Brain microvascular endothelial cell (primary cell): ENCODE measurements around the gene CYP27C1.
"Not testable (repeated sequence)": the region's sequence is repeated elsewhere in the genome, so short reads cannot be mapped to it uniquely, and the experiment has no call there.

Source experiments
- DNase-seq: peaks from one replicate; pipeline ENCODE4 v3.0.0-alpha.2; 2020
- H3K27ac ChIP-seq: fragments of 250-450 bp; sonication (Bioruptor Pico); 2 replicates; pipeline ENCODE4 v1.5.1; 2020; ENCODE audit warnings: mild to moderate bottlenecking, moderate library complexity
- H3K27me3 ChIP-seq: fragments of 250-450 bp; sonication (Bioruptor Pico); replicated peaks from 2 replicates; pipeline ENCODE4 v1.5.1; 2020; ENCODE audit warnings: mild to moderate bottlenecking
- H3K36me3 ChIP-seq: fragments of 250-450 bp; sonication (Bioruptor Pico); replicated peaks from 2 replicates; pipeline ENCODE4 v1.5.1; 2020; ENCODE audit warnings: mild to moderate bottlenecking
- H3K4me3 ChIP-seq: 2 replicates; pipeline ENCODE4 v1.5.1; 2011; ENCODE audit warnings: low read depth, mild to moderate bottlenecking, control low read depth, low read length, moderate library complexity
- in situ Hi-C: cut with HindIII; loops from 2 replicates; pipeline ENCODE4 v1.10.0; 2017; ENCODE audit warnings: low sequenced_read_pairs, low pct_ligation_motif_present
- TF ChIP-seq, protein P1 (sequence below): IDR thresholded peaks from 2 replicates; pipeline ENCODE4 v1.5.1; 2011; ENCODE audit warnings: low read depth, mild to moderate bottlenecking, moderate library complexity, low read length, control low read depth, inconsistent platforms; ENCODE audit errors: missing control alignments

CYP27C1 gene

GRCh38 chr2:127217470-127218325, 2.4 kb downstream of the CYP27C1 start:
- in situ Hi-C loops, result no loop called here
- no peaks in the 10 kb centered on the region for H3K27me3 ChIP-seq
- H3K4me3 ChIP-seq, result peak overlapping the region; percentile 3
- no peak for DNase-seq
- no peaks in the 10 kb centered on the region for H3K36me3 ChIP-seq
- no peak overlapping the region for H3K27ac ChIP-seq
- TF ChIP-seq, protein P1, sequence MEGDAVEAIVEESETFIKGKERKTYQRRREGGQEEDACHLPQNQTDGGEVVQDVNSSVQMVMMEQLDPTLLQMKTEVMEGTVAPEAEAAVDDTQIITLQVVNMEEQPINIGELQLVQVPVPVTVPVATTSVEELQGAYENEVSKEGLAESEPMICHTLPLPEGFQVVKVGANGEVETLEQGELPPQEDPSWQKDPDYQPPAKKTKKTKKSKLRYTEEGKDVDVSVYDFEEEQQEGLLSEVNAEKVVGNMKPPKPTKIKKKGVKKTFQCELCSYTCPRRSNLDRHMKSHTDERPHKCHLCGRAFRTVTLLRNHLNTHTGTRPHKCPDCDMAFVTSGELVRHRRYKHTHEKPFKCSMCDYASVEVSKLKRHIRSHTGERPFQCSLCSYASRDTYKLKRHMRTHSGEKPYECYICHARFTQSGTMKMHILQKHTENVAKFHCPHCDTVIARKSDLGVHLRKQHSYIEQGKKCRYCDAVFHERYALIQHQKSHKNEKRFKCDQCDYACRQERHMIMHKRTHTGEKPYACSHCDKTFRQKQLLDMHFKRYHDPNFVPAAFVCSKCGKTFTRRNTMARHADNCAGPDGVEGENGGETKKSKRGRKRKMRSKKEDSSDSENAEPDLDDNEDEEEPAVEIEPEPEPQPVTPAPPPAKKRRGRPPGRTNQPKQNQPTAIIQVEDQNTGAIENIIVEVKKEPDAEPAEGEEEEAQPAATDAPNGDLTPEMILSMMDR, result no peak

DNA sequence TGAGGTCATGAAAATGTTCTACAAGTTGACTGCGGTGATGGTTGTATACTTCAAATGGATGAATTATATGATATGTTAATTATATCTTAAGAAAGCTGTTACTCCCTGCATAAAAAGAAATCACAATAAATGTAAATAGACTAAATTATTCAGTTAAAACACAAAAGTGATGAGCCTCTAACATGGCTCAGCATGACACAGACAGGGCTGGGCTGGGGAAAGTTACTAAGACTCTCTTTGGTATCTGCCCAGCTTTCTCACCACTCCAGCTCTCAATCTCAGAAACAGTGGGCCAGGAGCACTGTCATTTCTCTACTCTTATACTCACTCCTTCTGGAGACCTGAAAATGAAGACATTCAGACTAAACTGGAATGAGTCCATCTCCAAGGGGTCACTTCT, 3.5 kb downstream of the CYP27C1 start:
- TF ChIP-seq, protein P1, result no peak
- in situ Hi-C loops, result no loop called here
- no peak overlapping the region for H3K27ac ChIP-seq
- H3K36me3 ChIP-seq, result no peaks in the 10 kb centered on the region
- H3K27me3 ChIP-seq, result no peaks in the 10 kb centered on the region
- DNase-seq, result no peak
- no peak overlapping the region for H3K4me3 ChIP-seq

DNA sequence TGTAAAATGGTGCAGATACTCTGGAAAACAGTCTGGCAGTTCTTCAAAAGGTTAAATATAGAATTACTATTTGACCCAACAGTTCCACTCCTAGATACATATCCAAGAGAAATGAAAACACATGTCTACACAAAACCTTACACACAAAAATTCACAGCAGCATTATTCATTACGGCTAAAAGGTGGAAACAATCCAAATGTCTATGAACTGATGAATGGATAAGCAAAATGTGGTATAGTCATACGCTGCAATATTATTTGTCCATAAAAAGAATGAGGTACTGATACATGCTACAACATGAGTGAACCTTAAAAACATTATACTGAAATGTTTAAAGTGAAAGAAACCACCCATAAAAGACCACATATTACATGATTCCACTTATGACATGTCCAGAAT, 4.0 kb downstream of the CYP27C1 start:
- H3K27ac ChIP-seq, result no peak overlapping the region

DNA sequence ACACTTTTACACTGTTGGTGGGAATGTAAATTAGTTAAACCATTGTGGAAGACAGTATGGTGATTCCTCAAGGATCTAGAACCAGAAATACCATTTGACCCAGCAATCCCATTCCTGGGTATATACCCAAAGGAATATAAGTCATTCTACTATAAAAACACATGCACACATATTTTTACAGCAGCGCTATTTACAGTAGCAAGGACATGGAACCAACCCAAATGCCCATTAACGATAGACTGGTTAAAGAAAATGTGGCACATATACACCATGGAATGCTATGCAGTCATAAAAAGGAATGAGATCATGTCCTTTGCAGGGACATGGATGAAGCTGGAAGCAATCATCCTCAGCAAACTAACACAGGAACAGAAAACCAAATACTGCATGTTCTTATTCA, 5.9 kb downstream of the CYP27C1 start:
- H3K27me3 ChIP-seq, H3K27ac ChIP-seq, DNase-seq, in situ Hi-C loops, H3K4me3 ChIP-seq, H3K36me3 ChIP-seq: not testable (repeated sequence)

More for the DNA sequence above, 4.0 kb downstream of the CYP27C1 start:
- in situ Hi-C loops, result no loop called here
- Histone ChIP-seq H3K36me3 (no peaks in the 10 kb centered on the region), H3K27me3 (no peaks in the 10 kb centered on the region), H3K4me3 (no peak overlapping the region)
- TF ChIP-seq, protein P1, result no peak
- DNase-seq, result no peak

GRCh38 chr2:127208313-127208712, 11.8 kb downstream of the CYP27C1 start:
- TF ChIP-seq, protein P1, result no peak
- H3K36me3 ChIP-seq, result no peaks in the 10 kb centered on the region
- H3K27me3 ChIP-seq, result no peaks in the 10 kb centered on the region
- H3K27ac ChIP-seq, result no peak overlapping the region
- H3K4me3 ChIP-seq, result no peak overlapping the region
- in situ Hi-C loops, result no loop called here
- DNase-seq, result no peak

DNA sequence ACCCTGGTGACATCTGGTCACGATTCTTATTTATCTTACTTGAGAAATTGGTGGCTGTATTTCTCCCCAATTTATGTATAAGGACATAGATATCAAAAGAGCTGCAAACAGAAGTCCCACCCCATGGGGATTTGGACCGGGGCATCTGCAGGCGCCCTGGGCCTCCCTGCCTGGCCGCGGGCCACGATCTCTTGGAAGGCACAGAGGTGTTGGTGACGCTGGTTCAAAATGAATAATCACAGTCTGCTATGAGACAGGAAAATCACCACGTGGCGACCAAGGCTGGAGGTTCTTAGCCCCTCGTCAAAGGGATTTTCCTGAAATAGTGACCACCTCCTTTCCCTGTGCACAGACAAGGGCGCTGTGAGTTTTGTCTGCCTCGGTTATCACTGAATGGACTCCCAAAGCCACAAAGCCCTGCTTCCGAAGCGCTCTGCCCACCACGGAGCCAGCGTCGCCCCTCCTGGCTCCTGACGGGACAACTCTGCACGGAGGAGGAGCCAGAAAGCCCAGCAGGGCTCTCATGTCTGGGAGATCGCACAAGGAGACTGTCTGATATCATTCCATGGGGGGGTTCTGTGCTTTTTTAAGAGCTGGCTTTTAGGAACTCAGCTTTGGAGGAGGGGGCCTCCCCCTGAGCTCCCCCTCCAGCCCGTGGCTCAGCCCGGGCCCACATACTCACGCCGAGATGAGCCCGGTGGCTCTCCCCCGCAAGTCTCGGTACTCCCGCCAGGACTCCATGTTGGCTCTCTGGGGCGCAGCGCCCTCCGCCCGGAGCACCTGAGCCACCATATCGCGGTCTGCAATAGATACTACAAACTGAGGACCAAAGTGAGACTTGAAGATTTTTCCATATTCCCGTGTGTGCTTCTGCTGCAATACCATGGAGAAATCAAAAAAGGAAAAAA, 14.6 kb downstream of the CYP27C1 start:
- in situ Hi-C loops, result no loop called here
- H3K4me3 ChIP-seq, result no peak overlapping the region
- TF ChIP-seq, protein P1, result no peak
- H3K36me3 ChIP-seq, result no peaks in the 10 kb centered on the region
- DNase-seq, result no peak
- no peak overlapping the region for H3K27ac ChIP-seq
- no peaks in the 10 kb centered on the region for H3K27me3 ChIP-seq
